ENCODE measurements around the gene FSIP1.
A peak's percentile ranks its signal among the peaks of the same experiment; 100 is the strongest.

The FSIP1 gene

GRCh38 chr15:39717134-39717533 lies 65.5 kb downstream of the FSIP1 start:
- no peak for DNase-seq

- no peak for DNase-seq
These were observed 68.4 kb downstream of the FSIP1 start for GRCh38 chr15:39714251-39714650.

GRCh38 chr15:39713846-39714245 lies 68.8 kb downstream of the FSIP1 start:
- DNase-seq: no peak

- no peak for DNase-seq
These were observed 72.0 kb downstream of the FSIP1 start for GRCh38 chr15:39710681-39711080.

GRCh38 chr15:39709941-39710340 lies 72.7 kb downstream of the FSIP1 start:
- DNase-seq: no peak

GRCh38 chr15:39706206-39706605 lies 76.4 kb downstream of the FSIP1 start:
- no peak for DNase-seq

GRCh38 chr15:39704689-39705088 lies 78.0 kb downstream of the FSIP1 start:
- no peak for DNase-seq

- DNase-seq: no peak
These were observed 78.4 kb downstream of the FSIP1 start for GRCh38 chr15:39704235-39704634.

GRCh38 chr15:39701988-39702387 lies 80.7 kb downstream of the FSIP1 start:
- DNase-seq: no peak

- DNase-seq: no peak
These were observed 82.3 kb downstream of the FSIP1 start for GRCh38 chr15:39700375-39700700.

GRCh38 chr15:39699516-39700374 lies 82.9 kb downstream of the FSIP1 start:
- no peak for DNase-seq

GRCh38 chr15:39698444-39699390 lies 83.9 kb downstream of the FSIP1 start:
- DNase-seq: no peak

- no peak for DNase-seq
These were observed 85.1 kb downstream of the FSIP1 start for GRCh38 chr15:39697509-39697908.

GRCh38 chr15:39695793-39696192 lies 86.8 kb downstream of the FSIP1 start:
- no peak for DNase-seq

GRCh38 chr15:39692356-39693327 lies 90.0 kb downstream of the FSIP1 start:
- no peak for DNase-seq

GRCh38 chr15:39690881-39691634 lies 91.6 kb downstream of the FSIP1 start:
- DNase-seq: no peak

GRCh38 chr15:39687965-39688364 lies 94.7 kb downstream of the FSIP1 start:
- no peak for DNase-seq

GRCh38 chr15:39685999-39686613 lies 96.5 kb downstream of the FSIP1 start:
- DNase-seq: peak; percentile 1

GRCh38 chr15:39685367-39685766 lies 97.3 kb downstream of the FSIP1 start:
- DNase-seq: no peak

- no peak for DNase-seq
These were observed 98.4 kb downstream of the FSIP1 start for GRCh38 chr15:39684233-39684632.

GRCh38 chr15:39682366-39682765 lies 100.3 kb downstream of the FSIP1 start:
- no peak for DNase-seq

All from NCI-H2029 (cell line).